GM19463 (cell line): Measurements from ENCODE around the gene EXOC4.
"Not testable (repeated sequence)": the region's sequence is repeated elsewhere in the genome, so short reads cannot be mapped to it uniquely, and the experiment has no call there.

ENCODE experiments used
- ATAC-seq: cut with Tn5 transposase; IDR thresholded peaks from one replicate; pipeline ENCODE4 v1.9.1; 2021; ENCODE audit warnings: mild to moderate bottlenecking, moderate library complexity; ENCODE audit not compliant: unreplicated experiment

Gene EXOC4

DNA sequence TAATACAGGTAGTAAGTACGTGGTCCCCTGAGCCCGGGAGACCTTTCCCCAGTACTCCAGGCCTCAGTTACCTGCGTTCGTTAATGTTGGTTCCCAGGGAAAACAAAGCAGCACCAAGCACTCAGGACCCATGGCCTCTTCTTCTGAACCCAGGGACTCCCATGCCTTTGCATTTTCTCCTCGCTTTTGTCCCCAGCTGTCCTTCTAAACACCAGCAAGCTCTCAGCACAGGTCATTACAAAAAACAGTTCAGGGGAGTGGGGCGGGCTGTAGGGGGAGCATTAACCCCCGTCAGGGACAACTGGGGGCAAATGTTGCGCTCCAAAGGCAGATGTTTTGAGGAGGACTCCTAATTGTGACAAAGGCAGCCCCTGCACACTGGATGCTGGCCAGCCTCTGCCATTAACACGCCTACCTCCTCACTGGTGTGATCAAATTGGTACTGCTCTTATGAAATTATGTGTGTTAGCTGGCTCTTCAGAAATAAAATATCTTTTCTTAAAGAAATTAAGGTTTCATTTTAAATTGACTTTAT lies 793.8 kb downstream of the EXOC4 start:
- ATAC-seq = no peak

DNA sequence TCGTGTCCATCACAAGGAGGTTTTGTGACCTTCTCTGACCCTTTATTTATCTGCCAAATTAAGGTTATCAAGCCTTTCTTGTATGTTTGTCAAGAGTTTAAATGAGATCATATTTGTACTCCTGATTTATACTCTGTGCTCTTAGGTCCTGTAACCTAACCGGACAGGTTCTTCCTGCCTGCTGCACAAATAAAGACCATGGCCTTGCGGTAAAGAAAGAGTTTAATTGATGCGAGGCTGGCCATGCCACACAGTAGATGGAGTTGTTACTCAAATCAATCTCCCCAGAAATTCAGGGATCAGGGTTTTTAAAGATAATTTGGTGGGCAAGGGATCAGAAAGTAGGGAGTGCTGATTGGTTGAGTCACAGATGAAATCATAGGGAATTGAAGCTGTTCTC lies 794.8 kb downstream of the EXOC4 start:
- ATAC-seq = no peak

GRCh38 chr7:134048166-134048565 lies 795.3 kb downstream of the EXOC4 start:
- no peak for ATAC-seq

DNA sequence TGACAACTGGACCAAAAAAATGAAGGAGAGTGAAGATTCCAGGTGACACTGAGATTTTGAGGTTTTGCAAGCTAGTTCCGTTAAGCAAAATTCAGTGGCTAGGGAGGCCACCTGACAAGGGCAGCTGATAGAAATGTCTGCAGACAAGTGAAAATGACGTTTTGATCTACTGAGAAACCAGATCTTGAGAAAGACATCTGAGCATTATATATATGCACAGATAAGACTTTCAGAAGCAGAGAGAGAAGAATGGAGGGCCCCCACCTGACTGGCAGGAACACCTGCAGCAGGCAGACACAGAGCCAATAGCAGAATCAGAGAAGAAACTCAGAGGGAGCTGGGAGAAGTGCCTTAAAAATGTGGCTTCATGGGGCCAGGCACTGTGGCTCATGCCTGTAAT lies 798.1 kb downstream of the EXOC4 start:
- no peak for ATAC-seq

DNA sequence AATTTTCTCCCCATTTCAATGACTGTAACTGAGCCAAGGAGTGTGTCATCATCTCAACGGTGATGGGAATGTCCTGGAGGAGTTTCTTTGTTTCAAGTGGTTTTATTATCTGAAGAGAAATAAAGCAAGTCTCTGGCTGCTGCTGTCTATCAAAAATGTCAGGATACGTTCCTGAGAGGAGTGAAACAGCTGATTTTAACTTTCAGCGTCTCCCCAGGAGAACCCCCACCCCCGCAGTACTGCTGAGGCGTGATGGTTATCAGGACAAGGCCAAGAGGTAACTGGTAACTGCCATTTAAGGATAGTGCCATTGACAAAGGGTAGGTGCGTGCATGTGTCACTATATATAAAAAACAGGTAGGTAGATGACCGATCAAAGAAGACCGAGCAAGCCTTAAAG lies 803.9 kb downstream of the EXOC4 start:
- ATAC-seq = no peak

DNA sequence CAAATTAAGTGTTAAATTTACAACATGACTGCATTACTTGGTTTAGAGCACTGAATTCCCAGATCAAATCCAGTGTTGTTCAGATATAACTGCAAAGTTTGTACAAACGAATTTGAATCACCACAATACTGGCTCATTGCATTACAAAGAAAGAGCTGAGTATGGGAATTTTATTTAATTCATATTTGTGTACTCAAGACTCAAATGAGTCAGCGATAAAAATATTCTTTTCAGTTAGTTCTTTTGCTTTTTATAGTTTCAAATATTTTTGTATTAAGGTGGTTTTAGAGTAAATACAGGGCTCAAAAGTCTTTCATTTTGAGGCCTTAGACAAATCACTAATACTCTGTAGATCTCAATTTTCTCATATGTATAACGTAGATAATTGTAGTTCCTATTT lies 805.6 kb downstream of the EXOC4 start:
- no peak for ATAC-seq

DNA sequence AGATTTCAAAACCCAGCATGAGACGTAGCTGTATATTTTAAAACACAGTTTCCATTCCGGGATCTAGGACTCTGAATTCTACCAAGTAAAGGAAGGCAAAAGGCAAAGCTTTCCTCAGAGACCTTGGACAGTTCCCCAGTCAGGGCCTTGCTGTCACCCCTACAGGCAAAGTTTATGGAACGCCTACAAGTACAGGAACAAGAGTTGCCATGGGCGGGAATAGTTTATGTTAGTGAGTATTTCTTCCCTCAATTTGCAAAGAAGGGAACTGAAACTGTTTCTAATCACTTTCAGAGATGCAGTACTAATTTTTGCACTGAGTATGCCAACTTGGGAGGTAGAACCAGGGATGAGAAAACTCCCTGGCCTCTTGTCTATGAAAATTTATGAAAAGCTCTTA lies 806.1 kb downstream of the EXOC4 start:
- no peak for ATAC-seq

GRCh38 chr7:134059921-134060320 lies 807.0 kb downstream of the EXOC4 start:
- no peak for ATAC-seq

- ATAC-seq = no peak
These were observed 808.0 kb downstream of the EXOC4 start for GRCh38 chr7:134060874-134061273.

DNA sequence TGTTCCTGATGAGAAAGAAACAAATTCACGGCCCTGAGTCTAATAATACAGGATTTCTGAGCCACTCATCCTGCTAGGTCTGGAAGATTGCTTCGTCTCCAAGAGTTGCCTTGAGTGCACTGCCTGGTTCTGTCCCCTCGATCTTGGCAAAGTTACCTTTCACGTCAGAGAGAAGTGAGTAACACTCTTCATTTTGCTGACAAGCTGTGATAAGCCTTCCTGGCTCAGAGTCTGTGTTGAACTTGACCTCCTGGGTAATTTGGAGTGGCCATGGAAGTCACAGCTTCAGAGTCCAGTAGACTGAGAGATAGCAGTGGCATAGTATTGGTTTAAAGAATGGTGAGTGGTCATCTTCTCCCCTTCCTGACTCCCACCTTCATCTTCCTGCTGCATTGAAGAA lies 809.6 kb downstream of the EXOC4 start:
- no peak for ATAC-seq

- ATAC-seq = no peak
These were observed 812.5 kb downstream of the EXOC4 start for GRCh38 chr7:134065415-134065814.

GRCh38 chr7:134067164-134067563 lies 814.3 kb downstream of the EXOC4 start:
- no peak for ATAC-seq

DNA sequence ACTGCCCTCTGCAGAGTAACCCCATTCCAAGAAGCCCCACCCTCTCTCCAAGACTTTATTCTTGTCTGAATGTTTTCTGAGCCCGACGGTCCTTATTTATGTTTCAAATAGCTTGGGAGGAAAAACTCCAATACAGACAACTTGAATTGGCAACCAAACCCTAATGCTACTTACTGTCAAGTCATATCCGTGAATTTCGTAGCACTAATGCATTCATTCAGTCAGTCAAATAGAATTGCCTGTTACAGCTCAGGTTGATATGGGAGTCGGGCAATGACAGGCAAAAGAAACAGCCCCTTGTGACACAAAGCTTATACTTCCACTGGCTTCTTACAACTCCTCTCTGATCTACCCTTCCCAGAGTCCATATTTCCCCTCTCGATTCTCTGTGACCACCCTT lies 815.8 kb downstream of the EXOC4 start:
- no peak for ATAC-seq

- ATAC-seq = no peak
These were observed 816.3 kb downstream of the EXOC4 start for GRCh38 chr7:134069187-134069586.

- ATAC-seq = no peak
These were observed 817.8 kb downstream of the EXOC4 start for GRCh38 chr7:134070673-134071072.

GRCh38 chr7:134071355-134072331 lies 818.8 kb downstream of the EXOC4 start:
- peak; percentile 90 for ATAC-seq

- no peak for ATAC-seq
These were observed 820.4 kb downstream of the EXOC4 start for GRCh38 chr7:134073276-134073675.

- ATAC-seq = no peak
These were observed 822.9 kb downstream of the EXOC4 start for GRCh38 chr7:134075799-134076198.

GRCh38 chr7:134077560-134077959 lies 824.7 kb downstream of the EXOC4 start:
- ATAC-seq = not testable (repeated sequence)

GRCh38 chr7:134078991-134079390 lies 826.1 kb downstream of the EXOC4 start:
- ATAC-seq = no peak

DNA sequence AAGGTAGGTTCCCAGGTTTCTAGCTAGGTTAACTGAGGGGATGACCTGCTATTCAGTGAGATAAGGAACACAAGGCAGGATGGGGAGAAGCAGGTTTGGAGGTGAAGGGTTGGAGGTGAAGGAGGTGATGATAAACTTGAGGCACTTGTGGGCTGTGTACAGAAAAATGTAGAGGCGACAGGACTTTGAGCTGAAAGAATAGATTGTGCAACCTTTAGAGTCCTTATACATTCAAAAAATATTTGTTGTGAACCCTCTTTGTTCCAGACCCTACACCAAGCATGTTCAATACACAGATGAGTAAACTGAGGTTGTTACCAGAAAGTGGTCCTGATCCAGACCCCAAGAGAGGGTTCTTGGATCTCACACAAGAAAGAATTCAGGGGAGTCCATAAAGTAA lies 828.8 kb downstream of the EXOC4 start:
- no peak for ATAC-seq

- no peak for ATAC-seq
These were observed 831.0 kb downstream of the EXOC4 start for GRCh38 chr7:134083766-134084487.
